OCI-LY1 (cell line): ENCODE data around the gene NPAT.

ENCODE experiments used
- H2AFZ ChIP-seq: fragments of 200-600 bp; sonication (generic), shearing (Covaris generic); 2 replicates; pipeline ENCODE4 v1.6.0; 2014; ENCODE audit warnings: antibody characterized with exemption, mild to moderate bottlenecking, low read length
- H3F3A ChIP-seq: fragments of 200-600 bp; sonication (generic), shearing (Covaris generic); 2 replicates; pipeline ENCODE4 v1.6.0; 2014; ENCODE audit warnings: mild to moderate bottlenecking, antibody characterized with exemption, low read length, moderate library complexity; ENCODE audit not compliant: insufficient read depth
- H3K27ac ChIP-seq: fragments of 200-600 bp; sonication (generic); 2 replicates; pipeline ENCODE4 v1.5.1; 2014; ENCODE audit warnings: low read length, mixed run types, mild to moderate bottlenecking, low read depth; ENCODE audit not compliant: poor library complexity, severe bottlenecking
- H3K27me3 ChIP-seq: fragments of 200-600 bp; sonication (generic); 2 replicates; pipeline ENCODE4 v1.6.0; 2014; ENCODE audit warnings: antibody characterized with exemption, mild to moderate bottlenecking, low read length, moderate library complexity; ENCODE audit not compliant: insufficient read depth
- H3K36me3 ChIP-seq: fragments of 200-600 bp; sonication (generic); 2 replicates; pipeline ENCODE4 v1.6.1; 2014; ENCODE audit warnings: mild to moderate bottlenecking, antibody characterized with exemption, low read length, moderate library complexity, mixed read lengths; ENCODE audit not compliant: insufficient read depth
- H3K4me1 ChIP-seq: fragments of 200-600 bp; sonication (generic); 2 replicates; pipeline ENCODE4 v1.5.1; 2014; ENCODE audit warnings: mild to moderate bottlenecking, low read length, moderate library complexity; ENCODE audit not compliant: insufficient read depth, severe bottlenecking
- H3K4me2 ChIP-seq: fragments of 200-600 bp; sonication (generic), shearing (Covaris generic); 2 replicates; pipeline ENCODE4 v1.6.1; 2014; ENCODE audit warnings: low read length
- H3K4me3 ChIP-seq: fragments of 200-600 bp; sonication (generic); 2 replicates; pipeline ENCODE4 v1.5.1; 2014; ENCODE audit warnings: low read length, low read depth, mild to moderate bottlenecking, mixed read lengths; ENCODE audit not compliant: poor library complexity, severe bottlenecking
- H3K79me2 ChIP-seq: fragments of 200-600 bp; shearing (Covaris generic); 2 replicates; pipeline ENCODE4 v1.6.1; 2016; ENCODE audit warnings: mixed run types, low read length, mixed read lengths; ENCODE audit not compliant: insufficient read depth
- H3K9ac ChIP-seq: fragments of 200-600 bp; sonication (generic), shearing (Covaris generic); 2 replicates; pipeline ENCODE4 v1.6.1; 2014; ENCODE audit warnings: mild to moderate bottlenecking, low read length, mixed read lengths
- H3K9me2 ChIP-seq: fragments of 200-600 bp; sonication (generic), shearing (Covaris generic); 2 replicates; pipeline ENCODE4 v1.6.1; 2014; ENCODE audit warnings: low read depth, mild to moderate bottlenecking, low read length, mixed read lengths
- H3K9me3 ChIP-seq: fragments of 200-600 bp; shearing (Covaris generic); 2 replicates; pipeline ENCODE4 v1.6.1; 2014; ENCODE audit warnings: low read length, mixed read lengths
- H4K20me1 ChIP-seq: fragments of 200-600 bp; sonication (generic), shearing (Covaris generic); 2 replicates; pipeline ENCODE4 v1.6.0; 2016; ENCODE audit warnings: mild to moderate bottlenecking, low read length; ENCODE audit not compliant: insufficient read depth
- EZH2 ChIP-seq: fragments of 200-600 bp; sonication (generic), shearing (Covaris generic); IDR thresholded peaks from 2 replicates; pipeline ENCODE4 v1.8.0; 2017; ENCODE audit warnings: borderline replicate concordance, mixed run types, mild to moderate bottlenecking, antibody characterized with exemption, low read length, moderate library complexity, mixed read lengths
- TF ChIP-seq, protein P1 (sequence below): fragments of 200-600 bp; sonication (generic), shearing (Covaris generic); IDR thresholded peaks from 2 replicates; pipeline ENCODE4 v1.5.1; 2017; ENCODE audit warnings: mild to moderate bottlenecking, antibody characterized with exemption, low read length, moderate library complexity, mixed read lengths

NPAT gene

DNA sequence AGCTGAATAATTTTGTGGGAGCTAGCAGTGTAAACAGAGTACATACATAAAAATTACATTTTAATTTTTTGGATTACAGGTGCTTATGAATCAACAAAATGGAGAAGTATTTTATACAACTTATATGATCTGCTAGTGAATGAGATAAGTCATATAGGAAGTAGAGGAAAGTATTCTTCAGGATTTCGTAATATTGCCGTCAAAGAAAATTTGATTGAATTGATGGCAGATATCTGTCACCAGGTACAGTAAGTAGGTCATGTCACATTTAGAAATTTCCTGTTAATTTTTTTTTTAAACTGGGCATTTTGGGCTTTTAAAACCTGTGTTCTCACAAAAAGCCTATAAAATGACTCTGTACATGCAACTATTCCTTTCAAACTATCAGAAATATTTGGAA, 24.4 kb upstream of the NPAT start:
- H2AFZ ChIP-seq = no peak overlapping the region
- no peaks in the 10 kb centered on the region for H4K20me1 ChIP-seq
- H3K9ac ChIP-seq = no peak overlapping the region
- no peak overlapping the region for H3K27ac ChIP-seq
- H3K4me3 ChIP-seq = no peak overlapping the region
- H3K9me3 ChIP-seq = no peaks in the 10 kb centered on the region
- no peaks in the 10 kb centered on the region for H3K79me2 ChIP-seq
- H3F3A ChIP-seq = no peaks in the 10 kb centered on the region
- no peak overlapping the region for H3K4me2 ChIP-seq
- no peaks in the 10 kb centered on the region for H3K27me3 ChIP-seq
- no peak for TF ChIP-seq EZH2
- TF ChIP-seq, protein P1, sequence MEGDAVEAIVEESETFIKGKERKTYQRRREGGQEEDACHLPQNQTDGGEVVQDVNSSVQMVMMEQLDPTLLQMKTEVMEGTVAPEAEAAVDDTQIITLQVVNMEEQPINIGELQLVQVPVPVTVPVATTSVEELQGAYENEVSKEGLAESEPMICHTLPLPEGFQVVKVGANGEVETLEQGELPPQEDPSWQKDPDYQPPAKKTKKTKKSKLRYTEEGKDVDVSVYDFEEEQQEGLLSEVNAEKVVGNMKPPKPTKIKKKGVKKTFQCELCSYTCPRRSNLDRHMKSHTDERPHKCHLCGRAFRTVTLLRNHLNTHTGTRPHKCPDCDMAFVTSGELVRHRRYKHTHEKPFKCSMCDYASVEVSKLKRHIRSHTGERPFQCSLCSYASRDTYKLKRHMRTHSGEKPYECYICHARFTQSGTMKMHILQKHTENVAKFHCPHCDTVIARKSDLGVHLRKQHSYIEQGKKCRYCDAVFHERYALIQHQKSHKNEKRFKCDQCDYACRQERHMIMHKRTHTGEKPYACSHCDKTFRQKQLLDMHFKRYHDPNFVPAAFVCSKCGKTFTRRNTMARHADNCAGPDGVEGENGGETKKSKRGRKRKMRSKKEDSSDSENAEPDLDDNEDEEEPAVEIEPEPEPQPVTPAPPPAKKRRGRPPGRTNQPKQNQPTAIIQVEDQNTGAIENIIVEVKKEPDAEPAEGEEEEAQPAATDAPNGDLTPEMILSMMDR = no peak
- peaks cover 86% of the 10 kb centered on the region for H3K36me3 ChIP-seq
- H3K4me1 ChIP-seq = no peaks in the 10 kb centered on the region
- H3K9me2 ChIP-seq = no peaks in the 10 kb centered on the region

DNA sequence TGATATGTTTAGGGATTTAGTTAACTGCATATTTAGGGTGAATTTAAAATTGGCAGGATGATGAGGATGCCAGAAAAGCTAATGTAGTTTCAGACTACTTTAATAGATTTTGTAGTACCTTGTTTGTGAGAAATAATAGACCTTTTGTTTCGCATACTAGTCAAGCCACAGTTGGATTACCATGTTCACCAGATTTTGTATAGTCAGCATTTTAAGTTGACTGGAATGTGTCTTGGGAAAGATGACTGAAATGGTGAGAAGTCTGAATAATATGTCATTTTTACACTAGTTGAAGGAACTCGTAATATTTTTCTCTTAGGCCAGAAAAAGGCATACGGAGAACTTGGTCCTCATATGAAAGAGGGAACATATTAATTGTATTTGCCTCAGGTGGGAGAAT, 23.9 kb upstream of the NPAT start:
- H3K9ac ChIP-seq = no peak overlapping the region
- H3K27me3 ChIP-seq = no peaks in the 10 kb centered on the region
- H4K20me1 ChIP-seq = no peaks in the 10 kb centered on the region
- H3K79me2 ChIP-seq = no peaks in the 10 kb centered on the region
- H3K4me3 ChIP-seq = no peak overlapping the region
- no peak for TF ChIP-seq EZH2
- TF ChIP-seq, protein P1 = no peak
- H3K27ac ChIP-seq = no peak overlapping the region
- H3F3A ChIP-seq = no peaks in the 10 kb centered on the region
- peaks cover 84% of the 10 kb centered on the region for H3K36me3 ChIP-seq
- no peak overlapping the region for H2AFZ ChIP-seq
- H3K4me1 ChIP-seq = no peaks in the 10 kb centered on the region
- H3K4me2 ChIP-seq = no peak overlapping the region
- H3K9me3 ChIP-seq = no peaks in the 10 kb centered on the region
- no peaks in the 10 kb centered on the region for H3K9me2 ChIP-seq

DNA sequence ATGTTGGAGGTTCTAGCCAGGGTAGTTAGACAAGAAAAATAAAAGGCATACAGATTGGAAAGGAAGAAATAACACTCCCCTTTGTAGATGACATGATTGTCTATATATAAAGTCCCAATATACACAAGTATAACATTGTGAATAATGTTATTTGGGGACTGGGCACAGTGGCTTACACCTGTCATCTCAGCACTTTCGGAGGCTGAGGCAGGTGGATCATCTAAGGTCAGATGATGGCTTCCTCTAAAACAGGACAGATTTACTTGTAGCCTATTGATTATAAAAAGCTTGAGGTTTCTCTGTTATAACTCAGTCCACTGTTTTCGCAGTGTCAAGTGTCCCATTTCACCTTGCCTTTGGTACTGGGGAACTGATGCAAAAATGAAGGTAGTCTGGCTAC, 20.0 kb upstream of the NPAT start:
- Histone ChIP-seq H3K4me3 (no peak overlapping the region), H3K4me1 (peaks cover 2% of the 10 kb centered on the region), H3F3A (no peaks in the 10 kb centered on the region), H4K20me1 (no peaks in the 10 kb centered on the region), H3K9me3 (no peaks in the 10 kb centered on the region), H3K27me3 (no peaks in the 10 kb centered on the region), H3K9ac (no peak overlapping the region), H3K9me2 (no peaks in the 10 kb centered on the region), H3K79me2 (no peaks in the 10 kb centered on the region), H3K4me2 (no peak overlapping the region), H3K27ac (no peak overlapping the region), H2AFZ (no peak overlapping the region), H3K36me3 (peaks cover 83% of the 10 kb centered on the region)
- TF ChIP-seq EZH2 = no peak
- TF ChIP-seq, protein P1 = no peak
